Activated effector memory CD4-positive, alpha-beta T cell treated with anti-CD3 and anti-CD28 coated beads, Interleukin-2, amount 50 U/mL, for 16 hours (primary cell): ENCODE results near the gene MAP3K3.

ENCODE experiments used
- DNase-seq: peaks from one replicate; pipeline ENCODE4 v3.0.0-alpha.2; 2020

MAP3K3 gene

DNA sequence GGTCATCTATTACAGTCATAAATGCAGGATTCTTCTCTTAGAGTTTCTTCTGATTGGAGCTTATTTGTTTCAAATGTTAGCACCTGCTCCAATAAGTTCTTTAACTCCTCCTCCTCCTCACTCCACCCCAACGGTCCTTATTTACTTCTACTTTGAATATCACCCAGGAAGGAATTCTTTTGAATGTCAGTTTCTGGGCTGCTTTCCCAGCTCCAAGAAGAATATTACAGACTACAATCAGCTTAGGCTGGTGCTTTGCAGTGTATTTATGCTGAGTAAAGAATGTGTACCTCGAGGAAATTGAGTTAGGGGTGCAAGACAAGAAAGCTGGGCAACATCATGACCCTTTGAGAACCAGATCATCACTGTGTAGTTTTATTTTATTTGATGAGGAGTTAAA, 30.8 kb downstream of the MAP3K3 start:
- DNase-seq, result no peak

GRCh38 chr17:63657786-63658185, 35.6 kb downstream of the MAP3K3 start:
- DNase-seq, result no peak

GRCh38 chr17:63658366-63658765, 36.1 kb downstream of the MAP3K3 start:
- no peak for DNase-seq

DNA sequence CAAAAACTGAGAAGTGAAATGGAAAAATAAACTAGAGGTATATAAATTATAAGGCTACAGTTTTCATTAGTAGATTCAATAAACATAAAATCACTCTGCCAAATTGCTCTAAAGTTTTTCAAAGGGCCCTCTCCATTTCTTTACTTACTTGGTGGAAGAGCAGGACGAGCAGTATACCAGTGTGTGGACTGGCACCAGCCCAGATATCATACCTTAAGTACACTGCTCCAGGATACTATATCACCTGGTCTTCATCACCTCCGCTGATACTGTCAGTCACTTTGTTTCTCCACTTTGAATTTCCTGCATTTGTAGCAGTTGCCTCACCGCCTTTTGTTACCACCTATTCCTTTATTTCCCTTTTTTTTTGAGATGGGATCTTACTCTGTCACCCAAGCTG, 37.6 kb downstream of the MAP3K3 start:
- DNase-seq, result no peak

DNA sequence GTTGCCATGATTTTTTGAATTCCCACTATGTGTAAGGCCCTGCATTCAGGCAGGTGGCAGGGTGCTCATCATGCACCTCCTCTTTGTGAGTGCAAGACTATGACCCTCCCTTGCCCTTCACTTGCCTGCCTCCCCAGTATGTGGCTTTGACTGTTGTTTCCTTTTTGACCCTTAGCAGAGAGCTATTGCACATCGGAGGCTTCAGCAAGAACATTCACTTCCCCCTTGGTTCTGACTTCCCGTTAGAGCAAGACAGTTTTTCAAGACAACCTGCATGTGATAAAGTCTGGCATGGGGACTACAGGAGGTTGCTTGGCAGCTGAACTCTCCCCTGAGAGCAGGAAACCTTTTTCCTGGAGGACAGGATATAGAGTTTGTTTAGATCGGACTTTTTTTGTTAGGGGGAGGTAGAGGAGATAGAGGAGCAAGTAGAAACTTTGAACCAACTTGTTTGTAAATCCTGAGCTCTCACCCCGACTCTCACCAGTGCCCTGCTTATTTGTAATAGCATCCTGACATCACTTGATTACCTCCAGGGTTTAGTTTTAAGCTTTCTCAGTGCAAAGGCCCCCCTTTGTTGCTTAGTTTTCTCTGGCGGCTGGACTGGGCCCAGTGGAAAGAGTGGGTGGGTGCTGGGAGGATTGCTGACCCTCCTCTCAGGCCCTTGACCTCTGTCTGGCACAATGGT, 43.5 kb downstream of the MAP3K3 start:
- no peak for DNase-seq

DNA sequence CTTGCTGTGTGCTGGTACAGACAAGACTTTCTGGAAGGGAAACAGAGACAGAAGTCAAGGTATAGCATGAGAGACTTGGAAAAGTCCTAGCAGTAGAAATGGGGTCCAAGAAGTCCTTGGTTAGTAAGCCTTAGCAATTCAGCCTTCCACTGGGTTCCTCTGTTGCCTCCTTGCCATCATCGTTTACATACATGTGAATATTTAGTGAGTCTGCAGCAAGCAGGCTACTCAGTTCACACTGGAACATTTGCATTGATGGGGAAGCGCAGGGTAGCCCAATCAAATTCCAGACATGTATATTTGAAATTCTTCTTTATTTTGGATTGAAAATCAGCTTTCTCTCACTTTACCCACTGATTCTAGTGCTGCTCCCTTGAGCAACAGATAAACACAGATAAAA, 50.6 kb downstream of the MAP3K3 start:
- DNase-seq, result no peak

GRCh38 chr17:63675231-63675606, 53.0 kb downstream of the MAP3K3 start:
- DNase-seq, result no peak

DNA sequence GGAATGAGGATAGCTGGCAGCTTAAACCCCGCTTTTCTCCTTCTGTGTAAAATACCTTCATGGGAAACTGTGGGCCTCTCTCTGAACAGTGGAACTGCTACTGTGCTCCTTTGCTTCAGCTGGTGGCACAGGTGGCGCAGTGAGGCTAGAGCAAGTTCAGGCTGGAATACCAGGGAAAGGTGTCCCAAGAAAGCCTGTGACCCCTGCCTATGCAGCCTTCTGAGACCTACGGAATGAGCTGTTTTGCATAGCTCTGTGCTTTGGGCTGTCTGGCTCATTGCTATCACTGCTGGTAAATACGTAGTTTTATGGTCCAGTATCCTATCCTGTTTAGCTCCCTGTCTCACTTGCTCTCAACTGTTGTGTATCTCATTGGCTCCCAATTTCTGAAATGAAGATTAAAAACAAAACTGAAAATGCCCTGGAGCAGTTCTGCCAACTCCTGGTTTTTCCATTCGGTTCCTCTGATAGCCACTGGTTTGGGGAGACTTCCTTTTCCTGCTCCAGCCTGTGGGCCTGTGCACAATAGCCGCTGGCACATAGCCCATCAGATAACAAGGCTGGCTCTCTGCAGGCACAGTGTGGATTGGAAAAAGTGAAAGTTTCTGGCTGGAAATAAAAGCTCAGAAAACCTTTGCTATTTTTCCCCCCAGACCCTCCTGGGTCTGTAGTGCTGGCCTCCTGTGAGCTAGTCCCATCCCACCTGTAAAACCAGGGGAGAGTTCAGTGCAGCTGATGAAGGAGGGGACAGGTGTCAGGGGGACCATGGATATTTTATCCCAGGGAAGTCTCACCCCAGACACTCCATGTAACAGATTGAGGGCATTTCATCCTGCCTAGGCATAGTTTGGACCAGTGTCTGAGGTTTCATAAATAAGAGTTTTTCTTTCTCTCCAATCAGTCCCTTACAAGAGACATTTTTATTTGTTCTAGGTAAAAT, 53.7 kb downstream of the MAP3K3 start:
- no peak for DNase-seq

DNA sequence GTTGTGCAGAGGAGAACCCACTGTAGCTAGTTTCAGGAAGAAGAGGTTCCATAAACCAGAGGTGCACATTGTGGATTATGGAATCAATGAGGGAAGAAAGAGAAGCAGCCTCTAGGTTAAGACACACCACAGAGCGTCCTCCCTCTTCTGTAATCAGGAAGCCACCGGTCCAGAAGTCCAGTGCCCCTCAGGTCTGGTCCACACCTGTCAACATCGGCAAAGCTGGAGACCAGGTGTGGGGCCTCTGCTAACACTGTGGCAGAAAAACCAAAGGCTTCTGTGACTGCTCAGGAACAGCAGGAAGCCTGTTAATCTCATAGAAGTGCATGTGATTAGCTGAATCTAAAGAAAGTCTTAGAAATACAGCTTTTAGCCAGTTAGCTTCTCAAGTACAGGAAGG, 54.4 kb downstream of the MAP3K3 start:
- no peak for DNase-seq

DNA sequence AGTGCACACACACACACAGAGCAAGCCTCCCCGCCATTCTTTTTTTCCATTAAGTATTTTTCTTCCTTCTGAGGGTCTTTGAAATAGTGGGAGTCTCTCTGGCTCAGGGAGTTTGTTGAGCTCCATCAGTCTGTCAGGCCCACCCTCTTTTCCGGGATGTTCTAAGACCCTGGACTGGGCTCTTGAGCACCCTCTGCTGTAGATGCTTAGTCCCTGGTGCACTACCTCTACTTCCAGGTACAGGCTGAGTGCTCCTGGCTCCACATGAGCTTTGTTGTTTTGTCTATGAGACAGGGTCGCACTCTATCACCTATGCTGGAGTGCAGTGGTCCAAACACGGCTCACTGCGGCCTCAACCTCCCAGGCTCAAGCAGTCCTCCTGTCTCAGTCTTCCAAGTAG, 57.0 kb downstream of the MAP3K3 start:
- DNase-seq, result no peak

DNA sequence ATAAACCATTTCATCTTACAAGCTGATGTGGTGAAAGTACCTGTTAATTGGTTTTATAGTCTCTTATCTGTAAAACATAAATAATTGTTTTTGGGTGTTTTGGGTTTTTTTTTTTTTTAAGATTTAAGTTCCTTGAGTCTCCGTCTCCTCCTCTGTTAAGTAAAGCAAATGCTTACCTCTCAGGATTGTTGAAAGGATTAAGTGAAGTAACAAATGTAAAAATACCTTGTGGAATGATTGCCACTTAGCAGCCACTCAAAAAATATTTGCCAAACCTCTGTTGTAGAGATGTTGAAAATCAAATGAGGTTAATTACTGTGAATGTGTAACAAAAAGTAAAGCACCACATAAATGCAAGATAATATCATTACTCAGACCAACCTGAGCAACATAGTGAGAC, 58.5 kb downstream of the MAP3K3 start:
- DNase-seq, result no peak

- no peak for DNase-seq
Observed at GRCh38 chr17:63681530-63681929, 59.3 kb downstream of the MAP3K3 start.

DNA sequence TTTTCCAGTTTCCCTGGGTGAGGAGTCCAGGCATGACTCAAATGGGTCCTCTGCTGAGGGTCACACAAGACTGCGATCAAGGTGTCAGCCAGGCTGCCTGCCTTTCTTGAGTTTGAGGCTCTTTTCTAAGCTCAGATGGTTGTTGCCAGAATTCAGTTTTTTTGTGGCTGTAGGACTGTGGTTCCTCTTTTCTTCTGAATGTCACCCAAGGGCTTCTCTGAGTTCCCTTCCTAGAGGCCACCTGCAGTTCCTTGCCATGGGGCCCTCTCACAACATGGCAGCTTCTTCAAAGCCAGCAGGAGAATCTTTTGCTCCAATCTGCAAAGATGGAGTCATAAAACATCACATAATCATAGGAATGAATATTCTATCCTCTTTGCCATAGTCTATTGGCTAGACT, 60.2 kb downstream of the MAP3K3 start:
- no peak for DNase-seq

DNA sequence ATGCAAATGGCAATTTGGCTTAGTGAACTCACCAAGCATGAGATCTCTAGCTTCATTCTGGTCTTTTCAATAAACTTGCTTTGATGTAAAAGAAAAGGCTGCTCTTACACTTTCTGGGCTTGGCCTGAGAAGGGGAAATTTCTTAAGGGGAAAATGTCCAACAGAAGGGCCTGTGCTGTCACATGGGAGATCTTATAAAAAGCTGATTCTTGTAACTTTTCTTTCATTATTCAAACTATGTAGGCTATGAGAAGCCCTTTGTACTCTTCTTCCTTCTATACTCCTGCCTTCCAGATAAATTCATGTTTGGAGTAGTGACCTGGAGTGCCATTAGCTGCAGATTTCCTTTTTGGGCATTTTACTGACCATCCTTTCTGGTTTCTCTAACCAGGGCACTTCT, 60.8 kb downstream of the MAP3K3 start:
- DNase-seq, result no peak

DNA sequence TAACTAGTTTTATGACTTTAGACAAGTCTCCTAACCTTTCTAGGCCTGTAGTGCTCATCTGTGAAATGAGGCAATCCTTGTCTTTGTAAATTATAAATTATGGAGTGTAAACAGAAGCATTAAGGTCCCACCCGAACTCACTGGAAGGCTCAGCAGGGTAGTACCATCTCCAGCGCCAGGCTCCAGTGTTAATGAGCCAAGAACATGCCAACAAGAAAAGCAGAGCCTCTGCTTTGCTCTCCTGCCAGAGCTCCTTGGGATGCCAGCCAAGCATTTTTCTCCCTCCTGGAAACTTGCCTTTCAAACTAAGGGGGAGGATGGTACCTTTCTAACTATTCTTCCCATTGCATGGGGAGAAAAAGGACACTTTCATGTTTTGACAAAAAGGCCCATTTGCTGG, 62.8 kb downstream of the MAP3K3 start:
- no peak for DNase-seq

DNA sequence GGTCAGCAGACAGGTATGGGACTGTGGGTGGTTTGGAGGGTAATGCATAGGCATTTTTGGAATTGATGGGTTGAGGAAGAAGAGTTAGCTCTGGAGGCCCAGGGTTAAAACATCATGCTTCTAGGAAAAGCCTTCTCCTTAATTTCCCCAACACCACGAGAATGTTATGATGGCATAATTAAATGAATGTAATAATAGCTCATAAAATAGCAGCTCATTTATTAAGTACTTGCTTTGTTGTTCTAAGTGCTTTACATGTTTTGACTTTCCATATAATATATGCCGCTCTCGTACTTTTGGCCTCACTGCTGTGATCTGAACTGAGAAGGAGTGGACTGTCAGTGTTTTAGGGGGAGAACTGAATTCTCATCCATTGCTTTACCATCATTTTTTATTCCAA, 63.4 kb downstream of the MAP3K3 start:
- no peak for DNase-seq

DNA sequence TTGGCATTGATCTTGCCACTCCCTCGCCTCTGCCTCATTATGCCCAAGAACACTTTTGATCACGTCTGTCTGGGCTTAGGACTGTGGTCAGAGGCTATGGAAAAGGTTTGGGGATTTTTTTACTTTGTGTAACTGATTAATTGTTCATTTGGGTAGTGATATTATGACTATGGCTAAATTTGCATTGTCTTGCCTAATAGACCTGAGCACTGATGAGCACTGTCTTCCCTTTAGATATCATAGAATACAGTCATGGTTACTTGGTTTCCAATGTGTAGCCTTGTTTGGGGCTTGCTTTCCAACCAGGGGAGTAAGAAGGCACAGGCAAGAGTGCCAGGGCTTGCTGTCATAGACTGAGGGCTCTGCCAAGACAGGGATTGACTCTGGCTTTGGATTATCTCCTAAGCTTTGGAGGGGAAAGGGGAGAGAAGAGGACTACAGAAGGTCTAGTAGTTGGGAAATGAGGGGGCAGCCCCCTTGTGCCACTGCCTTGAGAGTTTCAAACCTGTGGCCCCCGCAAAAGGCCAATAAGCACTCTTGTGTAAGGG, 64.0 kb downstream of the MAP3K3 start:
- DNase-seq, result no peak

GRCh38 chr17:63688396-63689020, 66.3 kb downstream of the MAP3K3 start:
- DNase-seq, result peak; percentile 42

- no peak for DNase-seq
Observed at GRCh38 chr17:63689479-63689878, 67.3 kb downstream of the MAP3K3 start.

- no peak for DNase-seq
Observed at GRCh38 chr17:63692195-63692816, 70.1 kb downstream of the MAP3K3 start.

DNA sequence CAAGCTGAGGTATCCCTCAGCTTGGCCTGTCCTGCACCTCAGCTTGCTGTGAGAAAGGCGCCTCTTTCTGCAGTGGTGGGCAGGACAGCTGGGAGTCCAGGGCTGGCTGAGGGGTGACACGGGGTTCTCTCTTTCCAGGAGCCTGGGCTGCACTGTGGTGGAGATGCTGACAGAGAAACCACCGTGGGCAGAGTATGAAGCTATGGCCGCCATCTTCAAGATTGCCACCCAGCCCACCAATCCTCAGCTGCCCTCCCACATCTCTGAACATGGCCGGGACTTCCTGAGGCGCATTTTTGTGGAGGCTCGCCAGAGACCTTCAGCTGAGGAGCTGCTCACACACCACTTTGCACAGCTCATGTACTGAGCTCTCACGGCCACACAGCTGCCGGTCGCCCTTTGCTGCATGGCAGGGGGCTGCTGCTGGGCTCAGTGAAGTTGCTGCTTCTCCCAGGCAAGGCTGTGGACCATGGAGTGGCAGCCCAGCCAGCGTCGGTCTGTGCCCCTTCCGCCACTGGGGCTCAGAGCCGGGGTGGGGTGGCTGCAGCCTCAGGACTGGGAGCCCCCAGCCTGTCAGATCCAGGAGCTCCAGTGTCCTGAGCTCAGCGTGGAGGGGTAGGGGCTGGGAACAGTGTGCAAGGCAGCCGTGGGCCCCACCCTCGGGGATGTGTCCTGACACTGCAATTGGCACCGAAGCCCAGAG, 71.3 kb downstream of the MAP3K3 start:
- no peak for DNase-seq

DNA sequence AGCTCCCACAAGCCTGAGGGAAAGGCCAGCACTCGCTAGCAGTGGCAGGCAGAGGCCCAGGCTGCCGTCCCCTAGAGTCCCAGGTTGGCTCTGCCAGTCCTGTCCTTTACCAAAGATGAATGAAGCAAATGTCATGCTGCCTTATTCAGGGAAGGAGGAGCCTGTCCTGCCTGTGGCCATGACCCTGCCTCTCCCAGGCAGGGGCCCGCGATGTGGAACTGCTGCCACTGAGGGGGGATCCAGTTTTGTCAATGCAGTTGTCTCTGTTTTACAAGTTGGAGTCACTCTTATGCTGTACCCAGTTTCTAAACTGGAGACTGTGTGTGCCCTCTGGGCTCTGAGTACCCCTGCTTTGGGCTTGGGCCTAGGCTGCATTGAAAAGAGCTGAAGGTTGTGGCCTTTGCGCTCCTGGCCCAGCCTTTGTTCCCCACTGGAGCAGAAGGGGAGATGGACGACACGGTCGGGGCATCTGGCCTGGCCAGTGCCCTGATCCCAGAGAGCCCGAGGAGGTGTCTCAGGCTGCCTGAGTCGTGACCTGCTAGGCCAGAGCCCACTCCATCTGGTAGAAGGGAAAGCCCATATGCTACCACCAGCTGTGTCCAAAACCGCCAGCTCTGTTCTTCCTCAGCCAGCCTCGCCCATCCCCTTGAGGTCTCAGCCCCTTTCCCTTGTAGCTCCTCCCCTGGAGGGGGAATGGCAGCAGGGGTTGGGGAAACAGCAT, 72.2 kb downstream of the MAP3K3 start:
- no peak for DNase-seq
